ENCODE results near the gene BCL2L2. TPM values are rescaled to one million over a fixed set of nuclear protein-coding genes. Genes with fewer than 3 reads are reported as not detected.

The BCL2L2 gene
- total RNA-seq, 4 donors from 2014 or later, result 92.8 to 132 (median 121) TPM

- peaks cover 0 to 17% (median 6%) of the 10 kb centered on the region in 4 donors for H3K36me3 ChIP-seq
- intact Hi-C loops (cut with DNase I), result no loop called here
- H3K4me3 ChIP-seq, result peak overlapping the region; percentile 62 to 88 (median 70)
- WGBS, result 13% methylated on average over 33 of the region's 61 CpGs
- TF ChIP-seq POLR2A (IDR thresholded peaks at IDR 0.05; ENCODE audit: low read depth) (no peak), EP300 (IDR thresholded peaks at IDR 0.05) (no peak), POLR2AphosphoS5 (IDR thresholded peaks at IDR 0.05) (no peak), CTCF (IDR thresholded peaks at IDR 0.05) (no peak)
- H3K27ac ChIP-seq (replicated peaks in 1 of 4), result peak overlapping the region; percentile 27 to 81 (median 60)
- no peaks in the 10 kb centered on the region for H3K9me3 ChIP-seq
- peaks cover 10 to 22% (median 21%) of the 10 kb centered on the region in 4 donors for H3K4me1 ChIP-seq
- no peak for DNase-seq (ENCODE audit: extremely low spot score)
- no peaks in the 10 kb centered on the region for H3K27me3 ChIP-seq
Measured at GRCh38 chr14:23351681-23352505, 45.3 kb downstream of the BCL2L2 start.

GRCh38 chr14:23352506-23353432, 46.1 kb downstream of the BCL2L2 start, which contains the start of gene SLC22A17:
Gene SLC22A17 (minus strand): TSS chr14:23352887.
- intact Hi-C loops (cut with DNase I), result no loop called here
- WGBS, result 1% methylated on average over 29 of the region's 42 CpGs
- peak; percentile 94 for TF ChIP-seq POLR2AphosphoS5 (IDR thresholded peaks at IDR 0.05)
- no peak for TF ChIP-seq POLR2A (IDR thresholded peaks at IDR 0.05; ENCODE audit: low read depth)
- peak in 2 of 3 experiments; percentile 11 to 40 for TF ChIP-seq CTCF (IDR thresholded peaks at IDR 0.05)
- TF ChIP-seq EP300 (IDR thresholded peaks at IDR 0.05), result no peak

GRCh38 chr14:23353433-23353780, 46.8 kb downstream of the BCL2L2 start:
- H3K4me3 ChIP-seq, result no peak overlapping the region
- no peaks in the 10 kb centered on the region for H3K9me3 ChIP-seq
- H3K36me3 ChIP-seq, result peaks cover 0 to 23% (median 9%) of the 10 kb centered on the region in 4 donors
- no peak for DNase-seq (ENCODE audit: extremely low spot score)
- no peaks in the 10 kb centered on the region for H3K27me3 ChIP-seq
- H3K27ac ChIP-seq (replicated peaks in 1 of 4), result peak overlapping the region in 3 of 4 donors; percentile 27 to 81 (median 56)
- peaks cover 10 to 26% (median 21%) of the 10 kb centered on the region in 4 donors for H3K4me1 ChIP-seq
- intact Hi-C loops (cut with DNase I), result no loop called here
- 73% methylated on average over 5 of the region's 5 CpGs for WGBS
- TF ChIP-seq POLR2AphosphoS5 (IDR thresholded peaks at IDR 0.05) (no peak), CTCF (IDR thresholded peaks at IDR 0.05) (no peak), POLR2A (IDR thresholded peaks at IDR 0.05; ENCODE audit: low read depth) (no peak), EP300 (IDR thresholded peaks at IDR 0.05) (no peak)

More at GRCh38 chr14:23352506-23353432, 46.1 kb downstream of the BCL2L2 start, which contains the start of gene SLC22A17:
- Histone ChIP-seq H3K27me3 (no peaks in the 10 kb centered on the region), H3K9me3 (no peaks in the 10 kb centered on the region), H3K4me1 (peaks cover 10 to 22% (median 21%) of the 10 kb centered on the region in 4 donors), H3K4me3 (peak within 1 kb of the TSS; percentile 62 to 88 (median 70)), H3K36me3 (peaks cover 0 to 19% (median 7%) of the 10 kb centered on the region in 4 donors), H3K27ac (replicated peaks in 1 of 4) (peak within 1 kb of the TSS; percentile 27 to 81 (median 60))
- no peak for DNase-seq (ENCODE audit: extremely low spot score)

GRCh38 chr14:23354990-23355389, 48.4 kb downstream of the BCL2L2 start:
- peaks cover 0 to 39% (median 16%) of the 10 kb centered on the region in 4 donors for H3K36me3 ChIP-seq
- no peaks in the 10 kb centered on the region for H3K27me3 ChIP-seq
- DNase-seq (ENCODE audit: extremely low spot score), result no peak
- H3K27ac ChIP-seq (replicated peaks in 1 of 4), result no peak overlapping the region
- peaks cover 10 to 42% (median 36%) of the 10 kb centered on the region in 4 donors for H3K4me1 ChIP-seq
- WGBS, result 79% methylated on average over 6 of the region's 6 CpGs
- H3K9me3 ChIP-seq, result no peaks in the 10 kb centered on the region
- intact Hi-C loops (cut with DNase I), result no loop called here
- TF ChIP-seq EP300 (IDR thresholded peaks at IDR 0.05), result no peak
- no peak overlapping the region for H3K4me3 ChIP-seq
